Adrenal gland (tissue), 12 donors: ENCODE results near the gene WBP2. TPM values are rescaled to one million over a fixed set of nuclear protein-coding genes. Genes with fewer than 3 reads are reported as not detected.
"Not testable (repeated sequence)": the region's sequence is repeated elsewhere in the genome, so short reads cannot be mapped to it uniquely, and the experiment has no call there.

Experiments
- DNase-seq, 7 donors: peaks; one replicate each; pipeline ENCODE4 v3.0.0-alpha.2; 2019 to 2020
- H3K27ac ChIP-seq, 5 donors: fragments of 200-600 bp; sonication (generic) in 4 of 5; 1 replicate in 3 of 5; 2 replicates in 2 of 5; pipeline versions ENCODE4 v1.5.1 to v1.8.0; 2016 to 2020; ENCODE audit warnings: mild to moderate bottlenecking in 1 of 5
- H3K27me3 ChIP-seq: fragments of 200-600 bp; 2 replicates; pipeline ENCODE4 v1.8.0; 2021
- H3K36me3 ChIP-seq, 2 donors: fragments of 200-600 bp; replicated peaks in 1 of 2; 1 replicate in 1 of 2; 2 replicates in 1 of 2; pipeline versions ENCODE4 v1.5.1 to v1.8.0; 2018 to 2022
- H3K4me1 ChIP-seq, 2 donors: fragments of 200-600 bp; replicated peaks in 1 of 2; 1 replicate in 1 of 2; 2 replicates in 1 of 2; pipeline versions ENCODE4 v1.5.1 to v1.8.0; 2018 to 2021
- H3K4me3 ChIP-seq, 4 donors: fragments of 200-600 bp; sonication (generic) in 3 of 4; one replicate each; pipeline ENCODE4 v1.5.1; 2016 to 2018
- H3K9me3 ChIP-seq, 3 donors: fragments of 200-600 bp; sonication (generic) in 1 of 3; replicated peaks in 1 of 3; 1 replicate in 2 of 3; 2 replicates in 1 of 3; pipeline versions ENCODE4 v1.5.1 to v1.8.0; 2016 to 2021
- CTCF ChIP-seq, 6 experiments: fragments of 450-650 bp in 4 of 6; fragments of 200-600 bp in 2 of 6; sonication (generic) in 1 of 6; IDR thresholded peaks; 1 replicate in 5 of 6; 2 replicates in 1 of 6; pipeline versions ENCODE4 v1.5.1 to v1.8.0; 2016 to 2021; ENCODE audit warnings: antibody characterized with exemption in 6 of 6, mild to moderate bottlenecking in 2 of 6, moderate library complexity in 1 of 6
- POLR2A ChIP-seq, 2 donors: fragments of 450-650 bp; IDR thresholded peaks; one replicate each; pipeline ENCODE4 v1.6.1; 2017; ENCODE audit warnings: antibody characterized with exemption in 2 of 2, mild to moderate bottlenecking in 2 of 2, moderate library complexity in 1 of 2
- WGBS, 4 donors: extraction: QIAGEN DNeasy Blood & Tissue Kit in 2 of 4; methylation state at CpG; one replicate each; pipeline versions ENCODE4 v1.1.5 to v1.1.7; 2013 to 2017; 5-methylcytosine and 5-hydroxymethylcytosine counted together
- intact Hi-C, 2 donors: fragments of 100-400 bp; cut with DNase I; formaldehyde crosslinking; loops; one replicate each; pipeline versions ENCODE4 v1.14.1 to v1.15.0; 2022 to 2023
- polyA plus RNA-seq, 3 donors: library from polyadenylated mRNA; stranded (reverse); fragments of 200-250 nt in 2 of 3; fragments of 350-450 nt in 1 of 3; fragmentation: Illumina TruSeq in 1 of 3; extraction: RNeasy Lipid Tissue Mini Kit (QIAGEN cat#74804) in 1 of 3; gene quantifications; one replicate each; pipeline ENCODE4 v1.2.3, GENCODE V29; 2013 to 2014
- total RNA-seq, 9 donors: library from RNA; depleted of rRNA in 4 of 9; stranded (reverse); fragments of >200 nt in 4 of 9; fragments of 120-200 nt in 1 of 9; fragmentation: NEBNext Ultra II Directional in 1 of 9; extraction: Animal tissue kit (Norgen Biotek cat#: 25700) in 1 of 9; gene quantifications; one replicate each; pipeline versions ENCODE4 v1.1.0 to v1.2.4, GENCODE V29; 2013 to 2023
- donor health status: healthy with polysubstance abuse.
- donor health status: Bipolar disorder and iron deficiency.
- donor health status: DM: yes; HTN: yes; CAD: no.
- donor health status: DM: no; HTN: no; CAD: no.
- donor health status: DM: no; HTN: no; CAD: no.
- donor health status: DM: yes; HTN: yes; CAD: no.

Gene WBP2
- total and polyA plus RNA-seq, 12 donors = 60.4 to 292 (median 223) TPM

- WGBS, 4 donors = 76 to 96% (median 84%) methylated on average over 5 to 6 of the region's 6 CpGs
- TF ChIP-seq CTCF (IDR thresholded peaks at IDR 0.05) (no peak), POLR2A (IDR thresholded peaks at IDR 0.05) (no peak)
- DNase-seq = no peak
- intact Hi-C loops = no loop called here
- Histone ChIP-seq H3K27me3 (no peaks in the 10 kb centered on the region), H3K27ac (no peak overlapping the region), H3K36me3 (peaks cover 0 to 11% of the 10 kb centered on the region in 2 donors), H3K4me3 (no peak overlapping the region), H3K9me3 (no peaks in the 10 kb centered on the region), H3K4me1 (no peaks in the 10 kb centered on the region)
Measured at GRCh38 chr17:75888484-75888883, 33.3 kb upstream of the WBP2 start.

GRCh38 chr17:75885860-75886259, 30.7 kb upstream of the WBP2 start:
- 84 to 91% (median 86%) methylated on average over 8 to 9 of the region's 9 CpGs for WGBS, 4 donors

GRCh38 chr17:75885431-75885830, 30.3 kb upstream of the WBP2 start:
- H3K36me3 ChIP-seq = no peaks in the 10 kb centered on the region
- H3K4me3 ChIP-seq = no peak overlapping the region

More at GRCh38 chr17:75885860-75886259, 30.7 kb upstream of the WBP2 start:
- H3K27me3 ChIP-seq, H3K4me3 ChIP-seq, H3K4me1 ChIP-seq, H3K27ac ChIP-seq, H3K9me3 ChIP-seq, H3K36me3 ChIP-seq, DNase-seq, intact Hi-C loops: not testable (repeated sequence)

GRCh38 chr17:75881678-75882454, 26.7 kb upstream of the WBP2 start:
- H3K27ac ChIP-seq = no peak overlapping the region
- no peak for DNase-seq
- intact Hi-C loops = no loop called here
- H3K4me1 ChIP-seq = peaks cover 2 to 15% of the 10 kb centered on the region in 2 donors
- H3K27me3 ChIP-seq = no peaks in the 10 kb centered on the region
- H3K36me3 ChIP-seq = no peaks in the 10 kb centered on the region
- H3K9me3 ChIP-seq = no peaks in the 10 kb centered on the region
- 86 to 93% (median 89%) methylated on average over 15 of the region's 15 CpGs for WGBS, 4 donors
- H3K4me3 ChIP-seq = no peak overlapping the region
- no peak for TF ChIP-seq CTCF (IDR thresholded peaks at IDR 0.05)
- TF ChIP-seq POLR2A (IDR thresholded peaks at IDR 0.05) = no peak

More at GRCh38 chr17:75885431-75885830, 30.3 kb upstream of the WBP2 start:
- Histone ChIP-seq H3K27ac (no peak overlapping the region), H3K4me1 (no peaks in the 10 kb centered on the region), H3K27me3 (no peaks in the 10 kb centered on the region), H3K9me3 (no peaks in the 10 kb centered on the region)
- WGBS, 4 donors = 72 to 96% (median 76%) methylated on average over 8 of the region's 8 CpGs
- no peak for DNase-seq
- intact Hi-C loops = no loop called here
- TF ChIP-seq CTCF (IDR thresholded peaks at IDR 0.05) (no peak), POLR2A (IDR thresholded peaks at IDR 0.05) (no peak)

- peaks cover 16 to 31% of the 10 kb centered on the region in 2 donors for H3K4me1 ChIP-seq
- no peak for DNase-seq
- H3K27me3 ChIP-seq = no peaks in the 10 kb centered on the region
- 73 to 91% (median 79%) methylated on average over 7 of the region's 7 CpGs for WGBS, 4 donors
- no peaks in the 10 kb centered on the region for H3K36me3 ChIP-seq
- H3K4me3 ChIP-seq = no peak overlapping the region
- no peak overlapping the region for H3K27ac ChIP-seq
- TF ChIP-seq POLR2A (IDR thresholded peaks at IDR 0.05) = no peak
- TF ChIP-seq CTCF (IDR thresholded peaks at IDR 0.05) = no peak
- H3K9me3 ChIP-seq = no peaks in the 10 kb centered on the region
- intact Hi-C loops = no loop called here
Measured at GRCh38 chr17:75880266-75880665, 25.1 kb upstream of the WBP2 start.
